Measurements from ENCODE around the gene TSPO.

DNA sequence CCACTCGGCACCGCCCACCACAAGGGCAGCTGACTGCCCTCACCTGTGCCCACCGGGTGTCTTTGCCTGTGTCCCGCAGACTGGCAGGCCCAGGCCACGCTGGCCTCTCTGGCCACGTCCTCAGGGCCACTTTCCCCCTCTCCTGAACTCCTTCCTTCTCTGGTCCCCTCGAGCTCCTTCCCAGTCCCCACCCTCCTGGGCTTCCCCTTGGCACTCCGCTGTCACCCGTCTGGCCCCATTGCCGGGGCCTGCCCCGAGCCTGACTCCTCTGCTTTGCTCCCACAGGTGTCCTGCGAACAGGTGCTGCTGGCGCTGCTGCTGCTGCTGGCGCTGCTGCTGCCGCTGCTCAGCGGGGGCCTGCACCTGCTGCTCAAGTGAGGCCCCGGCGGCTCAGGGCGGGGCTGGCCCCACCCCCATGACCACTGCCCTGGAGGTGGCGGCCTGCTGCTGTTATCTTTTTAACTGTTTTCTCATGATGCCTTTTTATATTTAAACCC, 22.4 kb upstream of the TSPO start:
- TF ChIP-seq, protein P1, sequence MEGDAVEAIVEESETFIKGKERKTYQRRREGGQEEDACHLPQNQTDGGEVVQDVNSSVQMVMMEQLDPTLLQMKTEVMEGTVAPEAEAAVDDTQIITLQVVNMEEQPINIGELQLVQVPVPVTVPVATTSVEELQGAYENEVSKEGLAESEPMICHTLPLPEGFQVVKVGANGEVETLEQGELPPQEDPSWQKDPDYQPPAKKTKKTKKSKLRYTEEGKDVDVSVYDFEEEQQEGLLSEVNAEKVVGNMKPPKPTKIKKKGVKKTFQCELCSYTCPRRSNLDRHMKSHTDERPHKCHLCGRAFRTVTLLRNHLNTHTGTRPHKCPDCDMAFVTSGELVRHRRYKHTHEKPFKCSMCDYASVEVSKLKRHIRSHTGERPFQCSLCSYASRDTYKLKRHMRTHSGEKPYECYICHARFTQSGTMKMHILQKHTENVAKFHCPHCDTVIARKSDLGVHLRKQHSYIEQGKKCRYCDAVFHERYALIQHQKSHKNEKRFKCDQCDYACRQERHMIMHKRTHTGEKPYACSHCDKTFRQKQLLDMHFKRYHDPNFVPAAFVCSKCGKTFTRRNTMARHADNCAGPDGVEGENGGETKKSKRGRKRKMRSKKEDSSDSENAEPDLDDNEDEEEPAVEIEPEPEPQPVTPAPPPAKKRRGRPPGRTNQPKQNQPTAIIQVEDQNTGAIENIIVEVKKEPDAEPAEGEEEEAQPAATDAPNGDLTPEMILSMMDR (conservative IDR thresholded peaks at IDR 0.05): no peak
- no peak for TF ChIP-seq ZFX (IDR thresholded peaks at IDR 0.05)
